Measurements from ENCODE around the gene MYCL. TPM values are rescaled to one million over a fixed set of nuclear protein-coding genes. Genes with fewer than 3 reads are reported as not detected.

Gene MYCL
- total and polyA plus RNA-seq, 3 experiments from 2014 or later, result 0.24 TPM; not detected in 2

DNA sequence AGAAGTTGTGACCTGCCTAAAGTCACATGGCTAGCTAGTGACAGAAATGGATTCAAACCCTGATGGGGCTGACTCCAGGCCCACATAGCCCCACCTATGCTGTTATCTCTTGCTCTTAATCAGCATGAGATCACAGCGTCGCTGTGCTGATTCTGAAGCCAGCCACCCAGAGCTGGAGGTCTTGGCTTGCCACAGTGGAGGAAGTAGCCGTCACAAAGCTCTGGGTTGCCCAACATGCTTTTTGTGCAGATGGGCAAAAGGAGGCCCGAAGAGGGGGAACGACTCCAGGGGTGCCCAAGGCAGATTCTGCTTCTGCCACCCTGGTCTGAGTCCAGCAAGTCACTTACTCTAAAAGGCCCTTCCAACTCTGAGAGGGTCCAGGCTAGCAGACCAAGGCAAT lies 38.5 kb upstream of the MYCL start:
- Histone ChIP-seq H3K27ac (ENCODE audit: low read depth, low read length) (no peak overlapping the region), H3K27me3 (ENCODE audit: insufficient read depth, low read length, poor library complexity, severe bottlenecking) (no peaks in the 10 kb centered on the region), H3K4me1 (ENCODE audit: insufficient read depth, low read length) (no peaks in the 10 kb centered on the region), H3K4me3 (ENCODE audit: low read length) (no peak overlapping the region), H3K36me3 (ENCODE audit: insufficient read depth, low read length) (no peaks in the 10 kb centered on the region), H3K9me3 (ENCODE audit: low read length) (no peaks in the 10 kb centered on the region)
- Mint-ChIP-seq H3K36me3 (no peaks in the 10 kb centered on the region), H3K27ac (no peak overlapping the region), H3K9me3 (no peaks in the 10 kb centered on the region), H3K27me3 (peaks cover 0 to 8% of the 10 kb centered on the region in 2 donors), H3K4me3 (no peak overlapping the region), H3K4me1 (no peaks in the 10 kb centered on the region)
- no peak for DNase-seq
- ChIA-PET POLR2A (no interaction called here), CTCF (no interaction called here)

DNA sequence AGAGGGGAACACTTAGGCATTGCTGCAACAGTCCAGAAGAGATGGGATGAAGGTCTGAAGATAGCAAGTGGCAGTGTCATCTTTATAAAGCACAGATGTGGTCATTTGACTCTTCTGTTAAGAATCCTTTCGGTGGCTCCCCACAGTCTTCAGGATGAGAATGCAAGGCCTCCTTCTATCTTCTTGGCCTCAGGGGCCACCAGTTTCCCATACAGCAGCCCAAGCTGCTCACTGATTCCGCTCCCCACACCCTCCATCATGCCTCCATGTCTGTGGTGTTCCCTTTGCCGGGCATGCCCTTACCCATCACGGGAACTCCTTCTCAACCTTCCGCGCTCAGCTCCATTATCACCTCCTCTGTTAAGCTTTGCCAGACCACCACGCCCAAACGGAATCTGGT lies 37.1 kb upstream of the MYCL start:
- peak in 1 of 5 donors; percentile 31 for DNase-seq
- Histone ChIP-seq H3K9me3 (ENCODE audit: low read length) (no peaks in the 10 kb centered on the region), H3K4me3 (ENCODE audit: low read length) (no peak overlapping the region), H3K4me1 (ENCODE audit: insufficient read depth, low read length) (no peaks in the 10 kb centered on the region), H3K27me3 (ENCODE audit: insufficient read depth, low read length, poor library complexity, severe bottlenecking) (no peaks in the 10 kb centered on the region), H3K27ac (ENCODE audit: low read depth, low read length) (no peak overlapping the region), H3K36me3 (ENCODE audit: insufficient read depth, low read length) (no peaks in the 10 kb centered on the region)
- ChIA-PET POLR2A (no interaction called here), CTCF (no interaction called here)
- Mint-ChIP-seq H3K9me3 (no peaks in the 10 kb centered on the region), H3K36me3 (no peaks in the 10 kb centered on the region), H3K4me3 (no peak overlapping the region), H3K4me1 (no peaks in the 10 kb centered on the region), H3K27ac (no peak overlapping the region), H3K27me3 (peaks cover 0 to 9% of the 10 kb centered on the region in 2 donors)

DNA sequence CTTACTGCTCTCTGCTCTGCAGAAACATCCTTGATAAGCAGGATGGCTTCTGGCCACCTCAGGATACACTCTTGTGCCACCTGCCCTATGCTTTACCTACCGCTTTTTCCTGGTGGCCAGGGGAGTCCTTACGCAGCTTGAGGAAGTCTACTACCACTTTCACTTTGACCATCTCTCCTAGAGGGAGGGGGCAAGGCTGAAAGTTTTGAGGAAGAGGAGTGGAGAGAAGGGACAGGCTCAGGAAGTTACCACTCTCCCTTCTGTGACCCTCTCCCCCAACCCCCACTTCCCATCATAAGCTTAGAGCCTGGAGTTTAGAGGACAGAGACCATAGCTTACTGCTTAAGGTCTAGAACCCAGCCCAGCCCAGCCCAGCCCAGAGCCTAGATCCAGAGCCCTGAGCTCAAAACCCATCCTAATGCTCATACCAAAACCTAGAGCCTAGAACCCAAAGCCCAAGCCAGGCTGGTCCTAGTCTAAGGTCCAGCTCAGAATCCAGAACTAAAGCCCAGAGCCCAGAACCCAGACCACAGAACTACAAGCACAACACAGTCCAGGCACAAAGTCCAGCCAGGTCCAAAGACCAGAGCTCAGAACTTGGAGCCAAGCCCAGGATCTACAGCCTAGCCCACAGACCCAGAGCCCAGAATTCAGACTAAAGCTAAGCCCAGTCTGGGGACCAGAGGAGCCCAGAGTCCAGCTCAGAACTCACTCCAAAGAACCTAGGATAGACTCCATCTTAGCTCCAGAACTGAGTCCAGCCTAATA lies 35.2 kb upstream of the MYCL start:
- Mint-ChIP-seq H3K9me3 (no peaks in the 10 kb centered on the region), H3K36me3 (no peaks in the 10 kb centered on the region), H3K4me3 (no peak overlapping the region), H3K27ac (peak overlapping the region in 1 of 8 donors; percentile 70), H3K27me3 (peaks cover 0 to 5% of the 10 kb centered on the region in 2 donors), H3K4me1 (no peaks in the 10 kb centered on the region)
- Histone ChIP-seq H3K27ac (ENCODE audit: low read depth, low read length) (no peak overlapping the region), H3K9me3 (ENCODE audit: low read length) (no peaks in the 10 kb centered on the region), H3K36me3 (ENCODE audit: insufficient read depth, low read length) (no peaks in the 10 kb centered on the region), H3K4me3 (ENCODE audit: low read length) (no peak overlapping the region), H3K27me3 (ENCODE audit: insufficient read depth, low read length, poor library complexity, severe bottlenecking) (no peaks in the 10 kb centered on the region), H3K4me1 (ENCODE audit: insufficient read depth, low read length) (no peaks in the 10 kb centered on the region)
- ChIA-PET POLR2A (no interaction called here), CTCF (interaction anchor here (1.2 kb wide), 1 partner anchor 36 kb away, joined by 7 read pairs; no protein-coding TSS in a partner anchor)
- DNase-seq, result no peak

DNA sequence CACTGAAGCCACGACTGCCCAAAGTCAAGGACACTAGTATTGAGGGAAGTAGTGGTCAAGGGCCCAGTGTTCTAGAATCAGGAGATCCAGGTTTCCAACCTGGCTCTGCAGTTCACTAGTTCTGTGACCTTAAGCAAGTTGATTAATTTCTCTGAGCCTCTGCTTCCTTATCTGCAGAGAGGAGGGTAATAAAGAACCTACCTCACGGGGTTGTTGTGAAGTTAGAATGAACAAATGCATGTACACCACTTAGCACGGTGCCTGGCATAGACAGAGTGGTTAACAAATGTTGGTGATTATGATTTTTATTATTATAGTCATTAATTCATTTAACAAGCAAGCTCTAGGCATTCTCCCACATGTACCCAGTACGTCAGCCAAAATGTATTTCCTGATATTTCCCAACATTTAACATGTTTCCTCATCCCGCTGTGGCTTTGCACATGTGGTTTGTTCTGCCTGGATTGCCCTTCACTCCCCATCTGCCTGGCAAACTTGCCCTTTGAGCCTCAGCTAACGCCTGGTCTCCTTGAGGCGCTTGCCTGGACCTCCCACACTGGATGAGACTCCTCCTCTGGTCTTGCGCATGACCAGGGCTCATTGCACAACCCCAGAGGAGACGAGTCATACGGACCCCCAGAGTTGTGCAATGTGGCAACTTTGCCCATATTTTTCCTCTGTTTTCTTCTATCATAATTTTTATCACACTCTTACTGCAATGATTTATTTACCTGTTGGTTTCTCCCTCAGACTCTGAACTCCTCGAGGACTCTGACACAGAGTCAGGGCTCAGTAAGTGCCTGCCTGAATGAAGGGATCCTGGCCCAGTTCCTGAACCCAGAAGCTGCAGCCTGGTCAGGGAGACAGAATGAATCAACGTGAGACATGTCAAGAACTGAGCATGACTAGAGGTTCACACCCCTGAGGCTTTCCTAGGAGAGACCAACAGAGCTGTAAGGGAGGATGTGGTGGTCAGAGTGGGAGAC lies 32.5 kb upstream of the MYCL start:
- Histone ChIP-seq H3K4me3 (ENCODE audit: low read length) (no peak overlapping the region), H3K36me3 (ENCODE audit: insufficient read depth, low read length) (no peaks in the 10 kb centered on the region), H3K27me3 (ENCODE audit: insufficient read depth, low read length, poor library complexity, severe bottlenecking) (no peaks in the 10 kb centered on the region), H3K27ac (ENCODE audit: low read depth, low read length) (no peak overlapping the region), H3K4me1 (ENCODE audit: insufficient read depth, low read length) (no peaks in the 10 kb centered on the region), H3K9me3 (ENCODE audit: low read length) (no peaks in the 10 kb centered on the region)
- Mint-ChIP-seq H3K36me3 (no peaks in the 10 kb centered on the region), H3K4me1 (no peaks in the 10 kb centered on the region), H3K27ac (peak overlapping the region in 1 of 8 donors; percentile 74), H3K27me3 (peaks cover 2 to 3% of the 10 kb centered on the region in 2 donors), H3K4me3 (no peak overlapping the region), H3K9me3 (no peaks in the 10 kb centered on the region)
- DNase-seq, result no peak
- POLR2A ChIA-PET, result no interaction called here
- CTCF ChIA-PET, result interaction anchor here (5.3 kb wide), 1 partner anchor 15 kb away, joined by 20 read pairs; no protein-coding TSS in a partner anchor

DNA sequence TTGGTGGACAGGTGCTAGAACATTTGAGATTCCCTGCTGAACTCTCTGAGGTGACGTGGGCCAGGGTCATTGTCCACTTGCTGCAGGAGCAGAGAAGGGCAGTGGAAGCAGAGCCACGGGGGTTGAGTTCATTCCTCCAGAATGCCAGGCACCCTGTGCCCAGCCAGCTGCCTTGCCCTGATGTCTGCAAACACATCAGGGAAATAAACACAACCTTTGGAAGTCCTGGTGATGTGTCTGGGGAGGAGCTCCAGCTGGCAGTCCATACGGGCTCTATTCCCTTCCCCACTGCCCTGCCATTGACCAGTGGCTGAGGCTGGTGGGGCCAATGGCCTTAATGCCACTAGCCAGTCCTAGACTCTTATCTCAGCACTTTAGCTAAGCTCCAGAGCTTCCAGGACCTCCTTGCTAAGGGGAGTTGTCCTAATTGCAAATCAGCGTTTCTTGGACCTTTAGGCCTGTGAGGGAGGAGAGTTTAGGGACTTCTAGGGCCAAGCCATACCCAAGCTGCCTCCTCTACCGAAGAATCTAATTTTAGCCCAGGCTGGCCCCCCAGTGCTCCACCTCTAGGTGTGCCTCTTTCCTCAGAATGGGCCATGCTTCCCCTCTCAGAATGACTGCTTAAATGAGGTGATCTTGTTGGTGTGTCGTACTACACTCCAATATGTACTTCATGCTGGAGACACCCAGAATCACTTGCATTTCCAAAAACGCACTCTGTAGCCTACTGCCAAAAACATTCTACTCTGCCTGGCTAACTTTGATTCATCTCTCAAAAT lies 27.3 kb upstream of the MYCL start:
- no peaks in the 10 kb centered on the region for H3K9me3 Mint-ChIP-seq
- ChIA-PET POLR2A (no interaction called here), CTCF (interaction anchor here (1.0 to 5.3 kb wide), 2 partner anchors 10 to 44 kb away, joined by 3 to 20 read pairs; no protein-coding TSS in a partner anchor)
- no peak overlapping the region for H3K27ac Mint-ChIP-seq
- Histone ChIP-seq H3K27me3 (ENCODE audit: insufficient read depth, low read length, poor library complexity, severe bottlenecking) (no peaks in the 10 kb centered on the region), H3K9me3 (ENCODE audit: low read length) (no peaks in the 10 kb centered on the region), H3K4me1 (ENCODE audit: insufficient read depth, low read length) (no peaks in the 10 kb centered on the region), H3K27ac (ENCODE audit: low read depth, low read length) (no peak overlapping the region), H3K36me3 (ENCODE audit: insufficient read depth, low read length) (no peaks in the 10 kb centered on the region), H3K4me3 (ENCODE audit: low read length) (no peak overlapping the region)
- H3K4me3 Mint-ChIP-seq, result no peak overlapping the region
- DNase-seq, result no peak
- peaks cover 0 to 3% of the 10 kb centered on the region in 2 donors for H3K27me3 Mint-ChIP-seq
- H3K36me3 Mint-ChIP-seq, result no peaks in the 10 kb centered on the region
- no peaks in the 10 kb centered on the region for H3K4me1 Mint-ChIP-seq

DNA sequence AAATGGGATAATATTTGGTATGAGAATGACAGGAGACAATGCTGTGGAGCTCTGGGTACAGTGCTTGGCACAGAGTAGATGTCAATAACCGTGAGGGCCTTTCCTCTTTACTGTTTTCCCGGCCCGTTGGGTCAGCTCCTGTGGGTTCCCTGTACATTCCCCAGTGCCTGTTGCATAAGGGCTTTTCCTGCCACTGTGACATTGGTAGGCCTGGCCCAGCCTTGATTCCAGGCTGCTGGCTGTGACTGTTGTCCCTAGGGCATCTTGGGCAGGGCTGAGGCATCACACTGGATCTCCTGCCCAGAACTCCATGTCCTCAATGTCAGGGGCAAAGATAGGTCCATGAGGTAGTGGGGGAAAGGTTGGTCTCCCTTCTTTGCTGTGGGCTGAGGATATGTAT lies 25.8 kb upstream of the MYCL start:
- ChIA-PET CTCF (no interaction called here), POLR2A (no interaction called here)
- Histone ChIP-seq H3K27me3 (ENCODE audit: insufficient read depth, low read length, poor library complexity, severe bottlenecking) (no peaks in the 10 kb centered on the region), H3K36me3 (ENCODE audit: insufficient read depth, low read length) (no peaks in the 10 kb centered on the region), H3K9me3 (ENCODE audit: low read length) (no peaks in the 10 kb centered on the region), H3K27ac (ENCODE audit: low read depth, low read length) (no peak overlapping the region), H3K4me3 (ENCODE audit: low read length) (no peak overlapping the region), H3K4me1 (ENCODE audit: insufficient read depth, low read length) (no peaks in the 10 kb centered on the region)
- Mint-ChIP-seq H3K27ac (peak overlapping the region in 1 of 8 donors; percentile 5), H3K9me3 (no peaks in the 10 kb centered on the region), H3K4me1 (no peaks in the 10 kb centered on the region), H3K4me3 (no peak overlapping the region), H3K27me3 (peaks cover 0 to 5% of the 10 kb centered on the region in 2 donors), H3K36me3 (no peaks in the 10 kb centered on the region)
- no peak for DNase-seq

DNA sequence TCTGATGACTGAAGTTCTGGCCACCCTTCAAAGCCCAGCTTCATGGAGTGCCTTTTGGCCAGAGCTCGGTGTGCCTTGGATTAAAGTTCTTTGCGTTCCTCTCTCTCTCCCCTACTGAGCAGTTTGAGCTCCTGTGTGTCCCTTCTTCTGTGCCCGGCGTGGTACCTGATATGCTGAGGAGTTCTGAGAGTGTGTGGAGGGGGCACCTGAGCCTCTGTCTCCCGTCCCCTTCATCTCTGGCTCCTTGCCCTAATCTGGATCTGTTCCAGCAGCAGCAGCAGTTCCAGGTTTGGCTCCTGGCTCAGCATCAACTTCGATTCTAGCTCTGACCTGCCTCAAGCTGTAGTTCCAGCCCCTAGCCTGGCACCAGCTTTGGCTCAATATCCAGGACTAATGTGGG lies 25.1 kb upstream of the MYCL start:
- ChIA-PET POLR2A (no interaction called here), CTCF (interaction anchor here (0.6 kb wide), 1 partner anchor 47 kb away, joined by 3 read pairs; no protein-coding TSS in a partner anchor)
- no peaks in the 10 kb centered on the region for H3K36me3 Mint-ChIP-seq
- no peak for DNase-seq
- H3K27ac Mint-ChIP-seq, result peak overlapping the region in 1 of 8 donors; percentile 65
- peaks cover 0 to 6% of the 10 kb centered on the region in 2 donors for H3K27me3 Mint-ChIP-seq
- Histone ChIP-seq H3K4me3 (ENCODE audit: low read length) (no peak overlapping the region), H3K4me1 (ENCODE audit: insufficient read depth, low read length) (no peaks in the 10 kb centered on the region), H3K27ac (ENCODE audit: low read depth, low read length) (no peak overlapping the region), H3K36me3 (ENCODE audit: insufficient read depth, low read length) (no peaks in the 10 kb centered on the region), H3K9me3 (ENCODE audit: low read length) (no peaks in the 10 kb centered on the region), H3K27me3 (ENCODE audit: insufficient read depth, low read length, poor library complexity, severe bottlenecking) (no peaks in the 10 kb centered on the region)
- H3K9me3 Mint-ChIP-seq, result no peaks in the 10 kb centered on the region
- H3K4me1 Mint-ChIP-seq, result no peaks in the 10 kb centered on the region
- no peak overlapping the region for H3K4me3 Mint-ChIP-seq
